HG03025 (cell line): Measurements from ENCODE around the gene ZDHHC14.

Experiments used
- ATAC-seq: cut with Tn5 transposase; IDR thresholded peaks from one replicate; pipeline ENCODE4 v1.9.1; 2021; ENCODE audit warnings: mild to moderate bottlenecking, moderate library complexity; ENCODE audit not compliant: unreplicated experiment, low FRiP score

ZDHHC14 gene

DNA sequence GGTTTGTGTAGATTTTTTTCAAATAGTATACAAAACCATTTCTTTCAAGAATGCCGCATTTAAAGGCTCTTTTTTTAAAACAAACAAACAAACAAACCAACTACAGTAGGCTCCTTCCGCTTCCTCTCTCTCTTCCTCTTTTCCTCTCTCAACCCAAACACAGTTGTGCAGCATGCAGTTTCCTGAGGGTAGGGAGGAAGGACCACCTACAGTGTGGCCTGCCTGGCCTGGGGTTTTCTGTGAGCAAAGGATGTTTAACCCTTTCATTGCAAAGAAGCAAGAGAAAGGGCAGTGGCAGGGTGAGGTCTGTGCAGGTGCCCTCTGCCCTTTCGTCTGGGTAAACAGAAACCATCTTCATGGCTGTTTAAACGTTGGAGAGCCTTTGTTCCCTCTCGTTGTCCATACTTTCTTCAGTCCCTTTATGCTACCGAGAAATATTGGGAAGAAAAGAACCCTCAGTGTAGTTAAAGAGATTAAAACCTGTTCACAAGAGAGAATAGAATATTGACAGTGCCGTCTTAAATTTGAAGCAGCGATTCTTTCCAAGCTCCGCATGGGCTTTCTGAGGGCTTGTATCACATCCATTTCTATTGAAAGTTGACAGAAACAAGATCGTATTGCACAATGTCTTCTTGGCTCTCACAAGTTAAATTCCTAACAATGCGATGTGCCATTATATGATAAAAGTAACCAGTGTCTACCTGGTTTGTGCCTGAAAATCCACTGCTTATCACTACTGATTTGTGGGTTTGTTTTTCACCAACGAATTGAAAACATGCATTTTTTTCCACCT lies 226.5 kb downstream of the ZDHHC14 start:
- peak; percentile 63 for ATAC-seq

DNA sequence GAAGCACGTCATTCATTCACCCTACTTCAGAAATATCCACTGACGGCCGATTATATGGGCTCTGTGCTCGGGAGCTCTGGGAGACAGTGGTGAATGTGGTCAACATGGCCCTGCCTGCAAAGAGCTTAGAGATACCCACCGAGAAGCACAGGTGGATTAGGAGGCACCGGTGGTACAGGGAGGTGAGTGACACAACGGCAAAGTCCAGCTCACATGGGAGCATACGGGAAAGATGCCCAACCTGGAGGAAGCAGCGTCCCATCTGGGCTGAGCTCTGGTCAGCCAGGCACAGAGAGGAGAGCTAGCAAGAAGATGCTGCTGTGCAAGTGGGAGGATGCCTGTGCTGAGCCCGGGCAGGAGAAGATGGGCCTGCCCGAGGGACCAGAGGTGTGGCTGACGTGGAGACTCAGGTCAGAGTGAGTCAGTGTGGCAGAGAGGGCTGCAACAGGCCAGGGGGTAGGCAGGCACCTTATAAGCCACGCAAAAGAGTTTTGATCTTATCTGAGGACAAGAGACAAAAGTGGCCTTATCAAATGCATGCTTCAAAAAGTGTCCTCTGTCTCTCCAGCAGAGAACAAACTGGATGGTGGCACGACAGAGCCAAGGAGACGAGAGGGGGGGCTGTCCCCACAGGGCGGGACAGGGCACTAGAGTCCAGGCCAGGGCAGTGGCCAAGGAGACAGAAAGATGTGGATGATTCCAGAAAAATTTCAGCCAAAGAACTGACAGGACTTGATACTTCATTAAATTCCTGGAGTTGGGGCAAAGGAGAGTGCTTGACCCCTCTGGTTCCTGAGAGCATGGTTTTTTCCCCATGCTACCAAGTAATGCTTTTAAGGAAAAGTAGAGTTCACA lies 227.5 kb downstream of the ZDHHC14 start:
- ATAC-seq: no peak

DNA sequence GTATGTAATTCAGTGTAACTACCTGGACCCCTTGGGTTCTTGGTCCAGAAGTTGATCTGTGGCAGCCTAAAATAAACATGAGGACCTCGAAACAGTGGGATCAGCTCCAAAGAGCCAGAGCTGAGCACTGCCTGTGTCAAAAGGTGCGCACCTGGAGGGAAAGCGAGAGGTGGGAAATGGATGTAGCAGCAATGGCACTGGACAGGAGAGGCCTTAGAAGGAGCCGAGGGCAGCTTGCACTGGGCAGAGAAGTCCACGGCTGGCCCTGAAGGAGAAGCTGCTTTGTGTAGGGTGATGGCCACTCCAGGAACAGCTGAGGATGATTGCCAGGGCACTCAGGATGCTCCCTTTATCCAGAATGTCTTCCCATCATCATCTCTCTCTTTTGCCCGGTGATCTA lies 228.1 kb downstream of the ZDHHC14 start:
- ATAC-seq: no peak

- no peak for ATAC-seq
These were observed 228.6 kb downstream of the ZDHHC14 start for GRCh38 chr6:157609556-157609955.

DNA sequence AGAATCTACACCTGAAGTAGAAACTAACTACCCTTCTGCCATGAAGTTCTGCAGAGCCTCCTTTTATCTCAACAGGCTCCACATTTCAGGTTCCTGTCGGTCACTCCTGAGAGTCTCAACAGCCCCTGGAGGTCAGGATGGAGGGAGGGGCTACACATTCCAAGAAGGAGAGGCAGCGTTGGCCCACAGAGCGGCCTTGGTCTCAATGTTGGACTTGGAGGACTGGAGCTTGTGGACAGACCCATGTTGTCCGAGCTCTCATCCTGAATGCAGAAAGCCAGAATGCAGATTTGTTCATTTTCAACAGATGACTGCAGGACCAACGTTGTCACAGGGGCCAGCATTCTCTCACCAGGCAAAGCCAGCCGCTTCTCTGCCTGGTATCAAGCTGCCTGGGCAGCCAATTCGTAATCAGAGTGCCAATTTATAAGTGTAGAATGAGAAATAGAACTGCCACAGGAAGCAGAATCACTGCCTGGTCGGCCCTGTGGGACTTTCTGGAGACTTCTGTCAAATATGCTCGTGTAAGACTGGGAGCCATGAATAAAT lies 229.5 kb downstream of the ZDHHC14 start:
- ATAC-seq: no peak

DNA sequence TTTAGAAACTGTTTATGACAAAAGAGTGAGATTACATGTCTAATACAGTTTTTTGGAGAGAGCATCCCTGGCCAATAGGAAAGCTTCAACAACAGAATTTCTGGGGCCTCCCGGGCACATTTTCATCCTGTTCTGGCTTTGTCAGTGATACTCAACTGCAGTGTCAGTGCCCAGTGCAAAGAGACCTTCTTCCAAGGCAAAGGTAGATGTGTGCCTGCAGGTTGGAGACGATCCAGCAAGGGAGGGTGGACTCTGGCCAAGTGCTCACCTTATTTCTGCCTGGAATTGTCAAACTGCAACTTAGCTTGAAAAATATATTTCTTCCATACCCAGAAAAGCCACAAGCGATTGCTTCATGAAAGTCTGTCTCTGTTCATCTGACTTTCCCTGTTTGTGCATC lies 230.4 kb downstream of the ZDHHC14 start:
- ATAC-seq: no peak

DNA sequence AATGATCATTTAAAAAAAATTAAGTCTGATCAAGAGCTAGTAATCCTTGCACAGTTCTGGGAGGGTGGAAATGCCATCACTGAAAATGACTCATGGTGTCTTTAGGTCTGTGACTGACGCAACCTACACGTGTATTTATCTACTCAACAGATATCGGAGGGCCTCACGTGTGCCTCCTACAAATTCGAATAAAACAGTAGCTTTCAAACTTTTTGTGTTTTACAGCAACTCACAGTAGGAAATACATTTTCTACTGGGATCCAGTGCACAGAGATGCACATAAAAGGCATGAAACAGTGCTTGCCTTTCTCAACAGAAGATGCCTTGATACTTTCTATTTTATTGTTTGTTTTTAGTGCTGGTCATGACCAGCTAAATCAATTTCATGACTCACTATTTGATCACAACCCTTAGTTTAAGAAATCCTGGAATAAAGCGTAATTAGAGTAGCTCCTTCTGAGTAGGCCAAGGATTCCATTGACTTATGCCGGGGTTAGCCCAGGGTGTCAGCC lies 232.1 kb downstream of the ZDHHC14 start:
- no peak for ATAC-seq

DNA sequence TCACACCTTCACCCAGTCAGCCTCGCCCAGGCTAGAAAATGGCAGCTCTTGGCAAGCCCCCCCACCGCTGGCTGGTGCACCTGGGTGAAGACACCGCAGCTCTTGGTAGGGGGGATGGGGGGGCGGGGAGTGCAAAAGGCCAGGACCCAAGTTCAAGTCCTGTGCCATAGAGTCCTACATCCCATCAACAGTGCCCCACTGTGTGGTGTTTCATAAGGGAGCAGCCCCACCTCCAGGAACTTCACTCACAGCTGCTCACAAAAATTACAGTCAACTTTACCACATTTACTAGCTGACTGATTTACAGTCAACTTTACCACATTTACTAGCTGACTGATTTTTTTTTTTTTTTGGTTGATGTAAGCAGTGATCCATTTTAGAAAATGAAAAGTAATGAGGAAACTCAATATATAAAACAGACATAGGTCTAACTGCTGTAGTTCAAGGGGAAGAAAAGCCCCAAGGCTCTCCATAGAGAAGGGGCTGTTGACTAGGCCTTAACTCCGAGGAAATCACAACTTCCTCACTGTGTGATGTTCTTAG lies 233.1 kb downstream of the ZDHHC14 start:
- ATAC-seq: no peak

DNA sequence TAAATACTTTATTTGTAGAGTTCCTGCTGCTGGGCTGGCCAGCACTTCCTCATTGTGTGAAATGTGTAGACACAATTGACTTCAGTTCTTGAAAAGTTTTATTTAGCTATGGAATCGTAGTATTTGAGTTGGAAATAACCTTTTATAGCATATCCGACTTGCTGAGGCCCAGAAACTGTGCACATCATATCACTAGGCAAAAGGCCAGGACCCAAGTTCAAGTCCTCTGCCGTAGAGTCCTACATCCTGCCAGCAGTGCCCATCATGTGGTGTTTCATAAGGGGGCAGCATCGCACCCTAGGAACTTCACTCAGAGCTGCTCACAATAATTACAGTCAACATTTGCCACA lies 234.4 kb downstream of the ZDHHC14 start:
- no peak for ATAC-seq

- no peak for ATAC-seq
These were observed 235.0 kb downstream of the ZDHHC14 start for GRCh38 chr6:157615951-157616350.

DNA sequence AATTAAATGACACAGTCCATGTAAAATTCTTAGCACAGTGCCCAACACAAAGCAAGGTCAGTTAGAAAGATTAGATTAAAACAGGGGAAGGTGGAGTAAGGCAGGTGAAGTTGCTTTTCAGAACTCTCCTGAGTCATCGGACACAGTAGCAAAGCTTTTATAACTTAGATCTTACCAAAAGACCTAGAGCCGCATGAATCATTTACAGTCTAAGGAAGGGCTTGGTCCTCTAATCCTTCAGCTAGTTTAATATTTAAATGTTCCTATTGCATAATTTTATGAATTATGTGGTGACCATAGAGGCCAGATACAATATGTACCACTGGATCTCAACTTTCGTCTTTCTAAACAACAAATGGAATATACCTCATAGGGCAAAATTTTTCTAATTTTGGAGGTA lies 240.0 kb downstream of the ZDHHC14 start:
- ATAC-seq: no peak

- no peak for ATAC-seq
These were observed 240.4 kb downstream of the ZDHHC14 start for GRCh38 chr6:157621406-157621805.

- no peak for ATAC-seq
These were observed 241.4 kb downstream of the ZDHHC14 start for GRCh38 chr6:157622427-157622826.

GRCh38 chr6:157625111-157625510 lies 244.1 kb downstream of the ZDHHC14 start:
- ATAC-seq: no peak

- no peak for ATAC-seq
These were observed 244.8 kb downstream of the ZDHHC14 start for GRCh38 chr6:157625764-157626163.

- ATAC-seq: no peak
These were observed 246.4 kb downstream of the ZDHHC14 start for GRCh38 chr6:157627195-157627966.

DNA sequence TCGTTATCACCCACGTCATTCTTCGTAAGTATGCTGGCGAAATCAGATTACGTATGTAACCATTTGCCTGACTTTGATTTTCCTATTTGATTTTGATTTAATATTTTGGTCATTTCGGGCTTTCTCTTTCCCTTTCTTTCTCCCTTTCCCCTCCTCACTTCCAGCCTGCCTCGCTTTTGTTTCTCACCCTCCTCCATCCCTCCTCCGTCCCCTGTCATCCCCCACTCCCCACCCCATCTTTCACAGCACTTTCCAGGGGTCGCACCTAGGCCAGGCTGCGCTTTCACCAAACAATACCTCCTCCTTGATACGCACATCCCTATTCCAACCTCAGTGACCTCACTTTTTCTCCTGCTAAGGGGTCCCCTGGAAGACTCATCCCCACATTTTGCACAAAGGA lies 247.5 kb downstream of the ZDHHC14 start:
- ATAC-seq: no peak

- no peak for ATAC-seq
These were observed 248.2 kb downstream of the ZDHHC14 start for GRCh38 chr6:157629220-157629619.

DNA sequence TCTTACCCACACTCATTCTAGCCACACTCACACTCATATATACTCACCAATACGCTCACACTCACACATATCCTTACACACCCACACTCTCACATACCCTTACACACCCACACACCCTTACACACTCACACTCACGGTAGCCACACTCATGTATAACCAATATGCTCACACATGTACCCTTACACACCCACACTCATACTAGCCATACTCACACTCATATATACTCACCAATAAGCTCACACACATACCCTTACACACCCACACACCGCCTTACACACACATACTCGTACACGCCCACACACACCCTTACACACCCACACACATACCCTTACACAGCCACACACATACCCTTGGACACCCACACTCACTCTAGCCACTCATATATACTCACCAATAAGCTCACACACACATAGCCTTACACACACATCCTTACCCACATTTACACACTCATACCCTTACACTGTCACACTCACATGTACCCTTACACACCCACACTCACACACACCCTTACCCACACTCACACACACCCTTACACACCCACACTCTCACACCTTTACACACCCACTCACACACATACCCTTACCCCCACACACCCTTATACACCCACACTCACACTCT lies 249.6 kb downstream of the ZDHHC14 start:
- ATAC-seq: no peak

DNA sequence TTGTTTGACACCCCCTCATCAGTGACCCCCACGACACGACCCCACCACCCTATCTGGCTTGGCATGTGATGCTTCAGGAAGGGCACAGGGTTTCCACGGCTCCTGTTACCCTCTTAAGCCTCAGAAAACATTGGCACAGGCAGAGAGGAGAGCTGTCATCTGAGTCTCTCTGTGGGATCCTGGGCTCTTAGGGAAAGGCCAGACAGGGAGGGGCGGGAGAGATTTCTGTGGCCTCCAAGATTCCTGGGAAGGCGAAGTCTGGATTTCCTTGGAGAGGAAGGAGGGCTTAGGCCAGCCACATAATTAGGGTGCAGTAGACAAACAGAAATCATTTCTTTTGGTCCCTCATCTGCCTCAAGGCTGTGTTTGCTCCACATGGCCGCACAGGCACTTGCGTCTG lies 250.4 kb downstream of the ZDHHC14 start:
- no peak for ATAC-seq
